IPS-18c (cell line): ENCODE measurements around the gene PPY.

Experiments
- H3K4me3 ChIP-seq: 2 replicates; pipeline ENCODE4 v1.7.0; 2013; ENCODE audit warnings: low read depth, mild to moderate bottlenecking, low read length, moderate library complexity; ENCODE audit not compliant: insufficient read depth
- H3K9me3 ChIP-seq: one replicate; pipeline ENCODE4 v1.6.1; 2013; ENCODE audit warnings: mild to moderate bottlenecking, low read length, moderate library complexity; ENCODE audit not compliant: control insufficient read depth, insufficient read depth

Gene PPY

GRCh38 chr17:43942051-43942685 is at the start of gene PPY:
Gene PPY, minus strand, starts transcription at chr17:43942476. Its CDS starts 822 bp downstream, at chr17:43941654.
- Histone ChIP-seq H3K4me3 (no peak within 1 kb of the TSS), H3K9me3 (no peaks in the 10 kb centered on the region)

- Histone ChIP-seq H3K9me3 (peaks cover 2% of the 10 kb centered on the region), H3K4me3 (no peak overlapping the region)
Measured at GRCh38 chr17:43988301-43988700, 46.0 kb upstream of the PPY start.

GRCh38 chr17:43987131-43988021 is 45.1 kb upstream of the PPY start:
- Histone ChIP-seq H3K9me3 (peaks cover 2% of the 10 kb centered on the region), H3K4me3 (no peak overlapping the region)

- H3K4me3 ChIP-seq = no peak overlapping the region
Measured at GRCh38 chr17:43986225-43986981, 44.1 kb upstream of the PPY start.

GRCh38 chr17:43984521-43984920 is 42.2 kb upstream of the PPY start:
- H3K4me3 ChIP-seq = no peak overlapping the region; the same call in 1 of the 2 replicates
- H3K9me3 ChIP-seq = peaks cover 2% of the 10 kb centered on the region

More at GRCh38 chr17:43986225-43986981, 44.1 kb upstream of the PPY start:
- peaks cover 2% of the 10 kb centered on the region for H3K9me3 ChIP-seq

- peaks cover 2% of the 10 kb centered on the region for H3K9me3 ChIP-seq
- peak overlapping the region; percentile 58 for H3K4me3 ChIP-seq
Measured at GRCh38 chr17:43983515-43984411, 41.5 kb upstream of the PPY start.

- Histone ChIP-seq H3K9me3 (peaks cover 2% of the 10 kb centered on the region), H3K4me3 (peak overlapping the region; percentile 58; the same call in 1 of the 2 replicates)
Measured at GRCh38 chr17:43983196-43983514, 40.9 kb upstream of the PPY start.

GRCh38 chr17:43982171-43982570 is 39.9 kb upstream of the PPY start:
- no peak overlapping the region for H3K4me3 ChIP-seq
- H3K9me3 ChIP-seq = peaks cover 2% of the 10 kb centered on the region

- peaks cover 2% of the 10 kb centered on the region for H3K9me3 ChIP-seq
- H3K4me3 ChIP-seq = no peak overlapping the region
Measured at GRCh38 chr17:43979671-43980070, 37.4 kb upstream of the PPY start.

GRCh38 chr17:43979011-43979410 is 36.7 kb upstream of the PPY start:
- Histone ChIP-seq H3K9me3 (peaks cover 2% of the 10 kb centered on the region), H3K4me3 (no peak overlapping the region)

- Histone ChIP-seq H3K9me3 (no peaks in the 10 kb centered on the region), H3K4me3 (no peak overlapping the region)
Measured at GRCh38 chr17:43978078-43978477, 35.8 kb upstream of the PPY start.

GRCh38 chr17:43976963-43977837 is 34.9 kb upstream of the PPY start:
- Histone ChIP-seq H3K9me3 (no peaks in the 10 kb centered on the region), H3K4me3 (no peak overlapping the region)

- Histone ChIP-seq H3K4me3 (no peak overlapping the region), H3K9me3 (no peaks in the 10 kb centered on the region)
Measured at GRCh38 chr17:43975898-43976297, 33.6 kb upstream of the PPY start.

- Histone ChIP-seq H3K9me3 (no peaks in the 10 kb centered on the region), H3K4me3 (no peak overlapping the region)
Measured at GRCh38 chr17:43974382-43975266, 32.3 kb upstream of the PPY start.
